ENCODE results near the gene TMEM217. TPM values are rescaled to one million over a fixed set of nuclear protein-coding genes. Genes with fewer than 3 reads are reported as not detected.

TMEM217 gene
- total and polyA plus RNA-seq, 2 experiments from 2014 or later: 1.3 to 4.5 TPM

- Histone ChIP-seq H3K9me3 (ENCODE audit: low read depth) (no peaks in the 10 kb centered on the region), H3K4me1 (ENCODE audit: low read depth) (peaks cover 7% of the 10 kb centered on the region), H3K36me3 (no peaks in the 10 kb centered on the region), H3K27me3 (no peaks in the 10 kb centered on the region), H3K27ac (no peak overlapping the region), H3K4me3 (no peak overlapping the region)
- no peak for DNase-seq (ENCODE audit: low read depth in 1 of 2, low spot score in 1 of 2)
- no peak for TF ChIP-seq CTCF (IDR thresholded peaks at IDR 0.05; ENCODE audit: low read depth, low read length)
Observed at GRCh38 chr6:37260444-37260843, 2.5 kb upstream of the TMEM217 start.

DNA sequence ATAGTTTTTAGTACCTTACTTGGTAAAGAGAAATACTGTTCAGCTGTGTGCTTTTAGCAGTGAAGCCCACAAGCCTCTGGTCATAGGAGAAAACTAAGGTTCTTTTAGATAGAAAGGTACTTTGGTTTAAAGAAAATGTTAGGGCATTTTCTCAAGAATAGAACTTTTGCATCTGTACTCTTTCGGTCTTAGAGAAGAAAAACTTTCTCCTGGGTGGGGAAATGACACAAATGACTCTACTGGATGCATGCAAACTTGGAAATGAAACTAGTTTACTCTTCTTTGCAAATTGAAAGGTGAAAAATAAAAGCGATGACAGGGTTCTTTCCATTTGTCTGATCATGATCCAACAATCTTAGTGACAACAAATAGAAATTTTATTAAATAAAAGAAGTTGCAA lies 2.1 kb upstream of the TMEM217 start:
- H3K36me3 ChIP-seq: no peaks in the 10 kb centered on the region

GRCh38 chr6:37259191-37259590 lies 1.2 kb upstream of the TMEM217 start:
- no peak for DNase-seq (ENCODE audit: low read depth in 1 of 2, low spot score in 1 of 2)
- no peaks in the 10 kb centered on the region for H3K27me3 ChIP-seq

More for the DNA sequence above, 2.1 kb upstream of the TMEM217 start:
- Histone ChIP-seq H3K27ac (no peak overlapping the region), H3K27me3 (no peaks in the 10 kb centered on the region), H3K4me3 (no peak overlapping the region), H3K4me1 (ENCODE audit: low read depth) (peaks cover 7% of the 10 kb centered on the region), H3K9me3 (ENCODE audit: low read depth) (no peaks in the 10 kb centered on the region)
- DNase-seq (ENCODE audit: low read depth in 1 of 2, low spot score in 1 of 2): no peak
- TF ChIP-seq CTCF (IDR thresholded peaks at IDR 0.05; ENCODE audit: low read depth, low read length): no peak

GRCh38 chr6:37258405-37259105 lies 611 bp upstream of the TMEM217 start:
- Histone ChIP-seq H3K4me3 (peak overlapping the region; percentile 69), H3K27ac (peak overlapping the region; percentile 93), H3K36me3 (no peaks in the 10 kb centered on the region), H3K9me3 (ENCODE audit: low read depth) (no peaks in the 10 kb centered on the region), H3K4me1 (ENCODE audit: low read depth) (peaks cover 7% of the 10 kb centered on the region), H3K27me3 (no peaks in the 10 kb centered on the region)
- DNase-seq (ENCODE audit: low read depth in 1 of 2, low spot score in 1 of 2): no peak
- TF ChIP-seq CTCF (IDR thresholded peaks at IDR 0.05; ENCODE audit: low read depth, low read length): no peak

More at GRCh38 chr6:37259191-37259590, 1.2 kb upstream of the TMEM217 start:
- Histone ChIP-seq H3K4me1 (ENCODE audit: low read depth) (peaks cover 7% of the 10 kb centered on the region), H3K27ac (no peak overlapping the region), H3K4me3 (peak overlapping the region; percentile 69), H3K9me3 (ENCODE audit: low read depth) (no peaks in the 10 kb centered on the region), H3K36me3 (no peaks in the 10 kb centered on the region)
- TF ChIP-seq CTCF (IDR thresholded peaks at IDR 0.05; ENCODE audit: low read depth, low read length): no peak

GRCh38 chr6:37257320-37257633 lies 667 bp downstream of the TMEM217 start:
- H3K27ac ChIP-seq: no peak overlapping the region
- no peaks in the 10 kb centered on the region for H3K27me3 ChIP-seq
- TF ChIP-seq CTCF (IDR thresholded peaks at IDR 0.05; ENCODE audit: low read depth, low read length): no peak
- H3K9me3 ChIP-seq (ENCODE audit: low read depth): no peaks in the 10 kb centered on the region
- no peak for DNase-seq (ENCODE audit: low read depth in 1 of 2, low spot score in 1 of 2)
- H3K4me3 ChIP-seq: peak overlapping the region; percentile 69
- H3K4me1 ChIP-seq (ENCODE audit: low read depth): peaks cover 5% of the 10 kb centered on the region
- H3K36me3 ChIP-seq: no peaks in the 10 kb centered on the region
